ENCODE results near the gene SPSB1. TPM values are rescaled to one million over a fixed set of nuclear protein-coding genes. Genes with fewer than 3 reads are reported as not detected.

Gene SPSB1
- 19.4 and 20.3 TPM in 2 replicates for polyA plus RNA-seq (2011; rRNA removed)
- 37.1 and 41.0 TPM in 2 replicates for polyA minus RNA-seq (2011; rRNA and poly(A)+ RNA removed)

GRCh38 chr1:9292361-9293240, at the start of gene SPSB1:
Gene SPSB1, plus strand, starts transcription at chr1:9292894. Its CDS starts 62,998 bp downstream, at chr1:9355892.
- Histone ChIP-seq H3K9me3 (ENCODE audit: control insufficient read depth, insufficient read depth, low read length) (peaks cover 7% of the 10 kb centered on the region; the same call in 1 of the 2 replicates), H3K27me3 (ENCODE audit: control insufficient read depth, insufficient read depth, low read length) (no peaks in the 10 kb centered on the region), H3K27ac (ENCODE audit: low read depth, low read length) (peak within 1 kb of the TSS; percentile 91), H3K4me3 (ENCODE audit: low read depth, low read length) (peak within 1 kb of the TSS; percentile 99)
- ChIA-PET POLR2A (interaction anchor here (0.6 to 1.3 kb wide), 2 partner anchors 29 to 1209 kb away, joined by 6 read pairs; no protein-coding TSS in a partner anchor), CTCF (interaction anchor here (0.6 to 6.2 kb wide), 3 partner anchors 163 to 1150 kb away, joined by 3 to 99 read pairs (median 5); no protein-coding TSS in a partner anchor)
- no peak for DNase-seq (ENCODE audit: low read depth, low spot score)
- no peak for TF ChIP-seq CTCF (IDR thresholded peaks at IDR 0.05; ENCODE audit: low read depth, low read length)

- no peaks in the 10 kb centered on the region for H3K27me3 ChIP-seq (ENCODE audit: control insufficient read depth, insufficient read depth, low read length)
- H3K27ac ChIP-seq (ENCODE audit: low read depth, low read length): no peak overlapping the region
- CTCF ChIA-PET: interaction anchor here (0.6 to 2.8 kb wide), 5 partner anchors 8 to 327 kb away, joined by 3 to 10 read pairs (median 4); no protein-coding TSS in a partner anchor
- no peak overlapping the region for H3K4me3 ChIP-seq (ENCODE audit: low read depth, low read length)
- no peak for DNase-seq (ENCODE audit: low read depth, low spot score)
- no peaks in the 10 kb centered on the region for H3K9me3 ChIP-seq (ENCODE audit: control insufficient read depth, insufficient read depth, low read length)
- POLR2A ChIA-PET: interaction anchor here (1.1 kb wide), 1 partner anchor 32 kb away, joined by 3 read pairs; no protein-coding TSS in a partner anchor
- TF ChIP-seq CTCF (IDR thresholded peaks at IDR 0.05; ENCODE audit: low read depth, low read length): no peak
Observed at GRCh38 chr1:9243066-9243739, 49.5 kb upstream of the SPSB1 start.

DNA sequence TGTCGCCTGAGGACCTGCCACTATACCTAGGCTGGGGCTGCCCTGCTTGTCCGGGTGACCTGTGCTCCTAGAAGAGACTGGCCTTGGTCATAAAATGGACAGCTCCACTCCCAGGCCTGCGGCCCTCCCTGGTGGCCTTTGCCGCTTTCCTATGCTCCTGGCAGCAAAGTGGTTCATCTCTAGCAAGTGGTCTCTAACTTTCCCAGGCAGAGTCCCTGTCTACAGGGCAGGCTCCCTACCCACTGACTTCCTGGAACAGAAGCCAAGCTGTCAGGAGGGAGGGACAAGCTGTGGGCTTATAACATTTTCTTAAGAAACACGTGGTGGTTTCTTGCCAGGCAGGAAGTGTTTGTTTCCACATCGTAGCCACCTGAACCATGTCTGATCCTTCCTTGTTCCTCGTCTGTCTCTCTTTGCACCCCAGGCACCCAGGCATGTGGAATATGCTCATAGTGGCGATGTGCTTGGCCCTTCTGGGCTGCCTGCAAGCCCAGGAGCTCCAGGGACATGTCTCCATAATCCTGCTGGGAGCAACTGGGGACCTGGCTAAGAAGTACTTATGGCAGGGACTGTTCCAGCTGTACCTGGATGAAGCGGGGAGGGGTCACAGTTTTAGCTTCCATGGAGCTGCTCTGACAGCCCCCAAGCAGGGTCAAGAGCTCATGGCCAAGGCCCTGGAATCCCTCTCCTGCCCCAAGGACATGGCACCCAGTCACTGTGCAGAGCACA, 48.0 kb upstream of the SPSB1 start:
- TF ChIP-seq CTCF (IDR thresholded peaks at IDR 0.05; ENCODE audit: low read depth, low read length): no peak
- Histone ChIP-seq H3K4me3 (ENCODE audit: low read depth, low read length) (no peak overlapping the region), H3K9me3 (ENCODE audit: control insufficient read depth, insufficient read depth, low read length) (no peaks in the 10 kb centered on the region; the same call in 1 of the 2 replicates), H3K27ac (ENCODE audit: low read depth, low read length) (no peak overlapping the region), H3K27me3 (ENCODE audit: control insufficient read depth, insufficient read depth, low read length) (no peaks in the 10 kb centered on the region)
- ChIA-PET POLR2A (interaction anchor here (0.5 to 1.2 kb wide), 3 partner anchors 10 to 76 kb away, joined by 3 to 10 read pairs (median 4); partner anchors contain the start of gene H6PD), CTCF (interaction anchor here (1.2 to 2.8 kb wide), 3 partner anchors 10 to 251 kb away, joined by 3 to 10 read pairs (median 4); partner anchors contain the start of gene H6PD)
- no peak for DNase-seq (ENCODE audit: low read depth, low spot score)

- TF ChIP-seq CTCF (IDR thresholded peaks at IDR 0.05; ENCODE audit: low read depth, low read length): no peak
- CTCF ChIA-PET: interaction anchor here (0.9 to 2.8 kb wide), 3 partner anchors 11 to 134 kb away, joined by 3 to 10 read pairs (median 4); partner anchors contain the start of gene H6PD
- no peak for DNase-seq (ENCODE audit: low read depth, low spot score)
- POLR2A ChIA-PET: interaction anchor here (0.9 to 1.2 kb wide), 2 partner anchors 11 to 43 kb away, joined by 4 to 10 read pairs; partner anchors contain the start of gene H6PD
- H3K4me3 ChIP-seq (ENCODE audit: low read depth, low read length): no peak overlapping the region
- H3K27me3 ChIP-seq (ENCODE audit: control insufficient read depth, insufficient read depth, low read length): no peaks in the 10 kb centered on the region
- H3K9me3 ChIP-seq (ENCODE audit: control insufficient read depth, insufficient read depth, low read length): no peaks in the 10 kb centered on the region; the same call in 1 of the 2 replicates
- H3K27ac ChIP-seq (ENCODE audit: low read depth, low read length): no peak overlapping the region
Observed at GRCh38 chr1:9245230-9245619, 47.5 kb upstream of the SPSB1 start.

Data from AG04450 (cell line).